Transverse colon (tissue), 4 donors: Measurements from ENCODE around the gene PGLYRP4. TPM values are rescaled to one million over a fixed set of nuclear protein-coding genes. Genes with fewer than 3 reads are reported as not detected.
"Not testable (repeated sequence)": the region's sequence is repeated elsewhere in the genome, so short reads cannot be mapped to it uniquely, and the experiment has no call there.

Source experiments
- DNase-seq: peaks from one replicate; pipeline ENCODE4 v3.0.0-alpha.2; 2019
- H3K27ac ChIP-seq, 4 donors: fragments of 200-600 bp; sonication (generic); 2 replicates each; pipeline ENCODE4 v1.5.1; 2016 to 2018; ENCODE audit warnings: inconsistent platforms in 4 of 4
- H3K27me3 ChIP-seq: fragments of 200-600 bp; sonication (generic); 2 replicates; pipeline ENCODE4 v1.5.1; 2017; ENCODE audit warnings: inconsistent platforms
- H3K36me3 ChIP-seq, 4 donors: fragments of 200-600 bp; sonication (generic); 2 replicates each; pipeline ENCODE4 v1.5.1; 2017 to 2019; ENCODE audit warnings: inconsistent platforms in 4 of 4
- H3K4me1 ChIP-seq, 4 donors: fragments of 200-600 bp; sonication (generic); 2 replicates each; pipeline ENCODE4 v1.5.1; 2017 to 2020; ENCODE audit warnings: inconsistent platforms in 4 of 4
- H3K4me3 ChIP-seq, 4 donors: fragments of 200-600 bp; sonication (generic); 1 replicate in 1 of 4; 2 replicates in 3 of 4; pipeline versions ENCODE4 v1.5.1 to v1.6.1; 2017 to 2019; ENCODE audit warnings: inconsistent platforms in 4 of 4
- H3K9me3 ChIP-seq, 2 donors: fragments of 200-600 bp; sonication (generic); 2 replicates each; pipeline ENCODE4 v1.5.1; 2017 to 2019; ENCODE audit warnings: inconsistent platforms in 2 of 2
- EP300 ChIP-seq: sonication (generic); formaldehyde crosslinking; IDR thresholded peaks from one replicate; pipeline ENCODE4 v1.6.1; 2017; ENCODE audit warnings: antibody characterized with exemption, low read depth
- POLR2A ChIP-seq: fragments of 450-650 bp; IDR thresholded peaks from one replicate; pipeline ENCODE4 v1.6.1; 2016; ENCODE audit warnings: antibody characterized with exemption, mild to moderate bottlenecking, moderate library complexity
- POLR2AphosphoS5 ChIP-seq, 3 donors: sonication (generic); formaldehyde crosslinking; IDR thresholded peaks; one replicate each; pipeline ENCODE4 v1.6.1; 2016; ENCODE audit warnings: antibody characterized with exemption in 3 of 3
- WGBS, 2 donors: methylation state at CpG; one replicate each; pipeline ENCODE4 v1.1.5; 2018; ENCODE audit warnings: low coverage in 1 of 2; 5-methylcytosine and 5-hydroxymethylcytosine counted together
- in situ Hi-C, 4 donors: fragments of 200-750 bp; cut with MboI; loops; one replicate each; pipeline versions ENCODE4 v1.15.0 to v1.15.1; 2017; ENCODE audit warnings: low sequenced_read_pairs in 3 of 4, low pct_ligation_motif_present in 1 of 4, low pct_unique_long_range_greater_than_20kb in 1 of 4
- intact Hi-C: fragments of 100-400 bp; cut with DNase I; formaldehyde crosslinking; loops from one replicate; pipeline ENCODE4 v1.15.1; 2023; ENCODE audit warnings: low total_unique reads
- total RNA-seq, 4 donors: library from RNA; depleted of rRNA; stranded (reverse); fragments of >200 nt; gene quantifications; one replicate each; pipeline ENCODE4 v1.1.0, GENCODE V29; 2016
- TF ChIP-seq, protein P1 (sequence below), 5 experiments: fragments of 200-600 bp in 3 of 5; fragments of 450-650 bp in 2 of 5; sonication (generic) in 3 of 5; IDR thresholded peaks; 1 replicate in 2 of 5; 2 replicates in 3 of 5; pipeline ENCODE4 v1.5.1; 2016 to 2017; ENCODE audit warnings: antibody characterized with exemption in 5 of 5, inconsistent platforms in 3 of 5, mild to moderate bottlenecking in 2 of 5, moderate library complexity in 1 of 5

The PGLYRP4 gene
- total RNA-seq, 4 donors from 2014 or later = not detected

DNA sequence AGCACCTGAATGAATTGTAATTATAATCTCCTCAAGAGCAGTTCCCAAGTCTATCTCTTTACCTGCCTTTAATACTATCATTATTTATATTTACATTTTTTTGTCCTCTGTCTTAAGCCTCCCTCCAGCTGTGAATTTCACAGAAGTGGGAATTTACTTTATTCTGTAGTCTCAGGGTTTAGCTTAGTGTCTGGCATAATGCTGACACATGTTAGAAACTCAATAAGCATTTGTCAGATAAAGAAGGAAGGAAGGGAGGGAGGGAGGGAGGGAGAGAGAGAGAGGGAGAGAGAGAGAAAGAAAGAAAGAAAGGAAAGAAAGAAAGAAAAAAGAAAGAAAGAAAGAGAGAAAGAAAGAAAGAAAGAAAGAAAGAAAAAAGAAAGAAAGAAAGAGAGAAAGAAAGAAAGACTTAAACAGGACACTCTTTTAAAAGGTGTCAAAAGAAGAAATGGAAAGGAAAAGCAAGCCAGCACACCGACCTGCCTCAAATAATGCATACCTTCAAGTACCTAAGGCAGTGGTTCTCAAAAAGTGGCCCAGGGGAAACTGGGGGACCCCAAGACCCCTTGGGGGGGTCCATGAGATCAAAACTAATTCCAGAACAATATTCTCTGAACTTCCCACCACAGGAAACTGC lies 1.8 kb upstream of the PGLYRP4 start:
- WGBS, 2 donors = 26 to 45% methylated on average over 1 of the region's 1 CpG
- intact Hi-C loops (loop anchor here (5.0 kb wide), 1 partner anchor 147 kb away; no protein-coding TSS in a partner anchor), in situ Hi-C loops (loop anchor here in 2 of 4 donors (5.0 to 25.0 kb wide), 3 partner anchors 132 to 237 kb away; no protein-coding TSS in a partner anchor)
- DNase-seq = no peak
- Histone ChIP-seq H3K36me3 (no peaks in the 10 kb centered on the region), H3K27me3 (peaks cover 36% of the 10 kb centered on the region), H3K27ac (no peak overlapping the region), H3K4me3 (no peak overlapping the region), H3K9me3 (no peaks in the 10 kb centered on the region), H3K4me1 (no peaks in the 10 kb centered on the region)
- TF ChIP-seq POLR2AphosphoS5 (IDR thresholded peaks at IDR 0.05) (no peak), POLR2A (no peak), EP300 (no peak)
- TF ChIP-seq, protein P1, sequence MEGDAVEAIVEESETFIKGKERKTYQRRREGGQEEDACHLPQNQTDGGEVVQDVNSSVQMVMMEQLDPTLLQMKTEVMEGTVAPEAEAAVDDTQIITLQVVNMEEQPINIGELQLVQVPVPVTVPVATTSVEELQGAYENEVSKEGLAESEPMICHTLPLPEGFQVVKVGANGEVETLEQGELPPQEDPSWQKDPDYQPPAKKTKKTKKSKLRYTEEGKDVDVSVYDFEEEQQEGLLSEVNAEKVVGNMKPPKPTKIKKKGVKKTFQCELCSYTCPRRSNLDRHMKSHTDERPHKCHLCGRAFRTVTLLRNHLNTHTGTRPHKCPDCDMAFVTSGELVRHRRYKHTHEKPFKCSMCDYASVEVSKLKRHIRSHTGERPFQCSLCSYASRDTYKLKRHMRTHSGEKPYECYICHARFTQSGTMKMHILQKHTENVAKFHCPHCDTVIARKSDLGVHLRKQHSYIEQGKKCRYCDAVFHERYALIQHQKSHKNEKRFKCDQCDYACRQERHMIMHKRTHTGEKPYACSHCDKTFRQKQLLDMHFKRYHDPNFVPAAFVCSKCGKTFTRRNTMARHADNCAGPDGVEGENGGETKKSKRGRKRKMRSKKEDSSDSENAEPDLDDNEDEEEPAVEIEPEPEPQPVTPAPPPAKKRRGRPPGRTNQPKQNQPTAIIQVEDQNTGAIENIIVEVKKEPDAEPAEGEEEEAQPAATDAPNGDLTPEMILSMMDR (IDR thresholded peaks at IDR 0.05) = no peak

DNA sequence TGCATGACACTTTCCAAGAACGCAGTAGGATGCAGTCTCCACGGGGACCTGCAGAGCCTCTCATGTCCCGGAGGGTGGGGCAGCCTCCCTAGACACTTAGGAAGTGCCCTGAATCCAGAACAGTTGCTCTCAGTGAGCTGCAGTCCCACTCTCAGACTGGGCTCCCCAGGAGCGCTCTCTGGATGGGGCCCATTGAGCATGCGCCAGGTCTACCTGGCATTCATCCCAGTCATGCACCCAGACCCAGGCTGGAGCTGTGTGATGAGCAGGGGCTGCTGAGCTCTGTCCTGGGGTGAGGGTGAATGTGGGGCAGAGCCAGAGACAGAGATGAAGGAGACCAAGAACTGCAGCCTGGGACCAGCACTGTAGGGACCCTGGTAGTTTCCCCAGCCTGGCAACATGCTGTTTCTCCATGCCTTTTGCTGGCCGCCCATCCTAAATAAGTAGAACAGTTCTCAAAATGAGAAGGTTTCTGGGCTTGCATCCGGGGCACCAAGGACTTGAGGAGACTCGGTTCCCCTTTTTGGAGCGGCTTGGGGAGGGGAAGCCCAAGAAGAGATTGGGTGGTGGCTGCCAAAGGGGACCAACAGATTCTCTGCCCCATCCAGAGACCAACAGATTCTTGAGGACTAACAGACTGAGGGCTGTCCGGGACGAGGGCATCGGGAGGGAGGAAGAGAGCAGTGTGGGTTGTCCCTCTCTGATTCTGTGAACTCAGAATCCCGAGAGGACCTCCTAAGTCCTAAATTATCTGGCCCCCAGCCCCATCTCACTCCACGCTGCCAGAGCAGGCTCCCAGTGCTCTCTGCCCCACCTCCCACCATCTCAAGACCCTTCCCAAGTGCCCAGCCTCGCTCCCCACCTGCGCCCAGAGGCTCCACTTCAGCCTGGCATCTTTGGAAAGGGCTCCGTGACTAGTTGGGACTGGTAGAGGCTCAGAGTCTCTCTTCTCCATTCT lies 1.0 kb upstream of the PGLYRP4 start:
- WGBS, 2 donors = 60% methylated on average over 15 of the region's 17 CpGs; no CpG with 5 or more reads in 1 of the 2 donors
- Histone ChIP-seq H3K27me3 (peaks cover 36% of the 10 kb centered on the region), H3K27ac (no peak overlapping the region), H3K4me3 (no peak overlapping the region), H3K4me1 (no peaks in the 10 kb centered on the region), H3K36me3 (no peaks in the 10 kb centered on the region), H3K9me3 (no peaks in the 10 kb centered on the region)
- no peak for DNase-seq
- intact Hi-C loops (loop anchor here (5.0 kb wide), 1 partner anchor 148 kb away; no protein-coding TSS in a partner anchor), in situ Hi-C loops (loop anchor here in 3 of 4 donors (5.0 to 25.0 kb wide), 3 partner anchors 133 to 238 kb away; no protein-coding TSS in a partner anchor)
- TF ChIP-seq POLR2A = no peak
- TF ChIP-seq EP300 = no peak
- TF ChIP-seq POLR2AphosphoS5 (IDR thresholded peaks at IDR 0.05) = no peak
- TF ChIP-seq, protein P1 (IDR thresholded peaks at IDR 0.05) = no peak

DNA sequence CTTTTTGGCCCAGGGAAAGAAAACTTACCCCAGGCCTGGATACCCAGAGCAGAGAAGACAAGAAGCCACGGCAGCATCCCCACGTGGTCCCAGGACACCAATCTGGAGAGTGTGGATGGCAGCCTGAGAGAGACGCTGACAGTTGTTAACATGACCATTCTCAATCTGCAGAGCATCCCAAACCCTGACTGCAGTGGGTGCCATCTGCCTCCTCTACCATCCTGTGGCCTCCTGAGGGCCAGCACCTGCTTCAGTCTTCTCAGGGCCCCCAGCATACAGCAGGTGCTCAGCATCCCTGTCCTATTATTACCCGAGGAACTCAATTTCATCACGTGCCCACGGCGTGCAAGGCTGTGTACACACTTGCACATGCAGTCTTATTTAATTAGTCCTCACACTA lies 785 bp downstream of the PGLYRP4 start:
- Histone ChIP-seq H3K9me3 (no peaks in the 10 kb centered on the region), H3K27ac (no peak overlapping the region), H3K4me1 (no peaks in the 10 kb centered on the region), H3K27me3 (peaks cover 32% of the 10 kb centered on the region), H3K36me3 (no peaks in the 10 kb centered on the region), H3K4me3 (no peak overlapping the region)
- no peak for TF ChIP-seq EP300
- intact Hi-C loops = no loop called here
- DNase-seq = no peak
- WGBS, 2 donors = 64% methylated on average over 7 of the region's 7 CpGs; no CpG with 5 or more reads in 1 of the 2 donors
- in situ Hi-C loops = loop anchor here in 1 of 4 donors (5.0 kb wide), 1 partner anchor 139 kb away; no protein-coding TSS in a partner anchor

DNA sequence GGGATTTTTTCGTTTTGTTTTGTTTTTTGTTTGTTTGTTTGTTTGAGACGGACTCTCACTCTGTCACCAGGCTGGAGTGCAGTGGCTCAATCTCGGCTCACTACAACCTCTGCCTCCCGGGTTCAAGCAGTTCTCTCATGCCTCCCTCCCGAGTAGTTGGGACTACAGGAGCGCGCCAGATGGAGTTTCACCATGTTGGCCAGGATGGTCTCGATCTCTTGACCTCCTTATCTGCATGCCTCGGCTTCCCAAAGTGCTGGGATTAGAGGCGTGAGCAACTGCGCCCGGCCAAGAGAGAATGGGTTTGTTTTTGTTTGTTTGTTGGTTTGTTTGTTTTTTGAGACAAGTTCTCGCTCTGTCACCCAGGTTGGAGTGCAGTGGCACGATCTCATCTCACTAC lies 1.6 kb downstream of the PGLYRP4 start:
- 54 to 72% methylated on average over 3 to 14 of the region's 14 CpGs for WGBS, 2 donors
- H3K4me3 ChIP-seq, H3K9me3 ChIP-seq, DNase-seq, H3K27ac ChIP-seq, intact Hi-C loops, H3K4me1 ChIP-seq, H3K36me3 ChIP-seq: not testable (repeated sequence)
- H3K27me3 ChIP-seq = peaks cover 29% of the 10 kb centered on the region
- in situ Hi-C loops = loop anchor here in 1 of 4 donors (5.0 kb wide), 1 partner anchor 140 kb away; no protein-coding TSS in a partner anchor
